Mesendoderm (in vitro differentiated cells): ENCODE data around the gene AGPS.

Source experiments
- DNase-seq: peaks from one replicate; pipeline ENCODE4 v3.0.0; 2013
- H2AK5ac ChIP-seq: 2 replicates; pipeline ENCODE4 v1.6.1; 2013; ENCODE audit warnings: low read length, inconsistent platforms
- H2BK120ac ChIP-seq: 2 replicates; pipeline ENCODE4 v1.6.1; 2013; ENCODE audit warnings: low read depth, mild to moderate bottlenecking, low read length, moderate library complexity, mixed read lengths
- H2BK15ac ChIP-seq: replicated peaks from 2 replicates; pipeline ENCODE4 v1.6.1; 2013; ENCODE audit warnings: low read depth, mild to moderate bottlenecking, moderate library complexity
- H2BK5ac ChIP-seq: 2 replicates; pipeline ENCODE4 v1.6.1; 2013; ENCODE audit warnings: low read length, inconsistent platforms
- H3K18ac ChIP-seq: 2 replicates; pipeline ENCODE4 v1.6.1; 2013; ENCODE audit warnings: mild to moderate bottlenecking, low read length, mixed read lengths
- H3K23ac ChIP-seq: one replicate; pipeline ENCODE4 v1.6.1; 2013; ENCODE audit warnings: low read length
- H3K27ac ChIP-seq: 2 replicates; pipeline ENCODE4 v1.5.1; 2013; ENCODE audit warnings: low read depth, mild to moderate bottlenecking, inconsistent platforms, low read length, moderate library complexity
- H3K27me3 ChIP-seq: 2 replicates; pipeline ENCODE4 v1.6.1; 2013; ENCODE audit warnings: low read length, control low read depth, mild to moderate bottlenecking, inconsistent platforms; ENCODE audit not compliant: insufficient read depth, poor library complexity
- H3K36me3 ChIP-seq: 2 replicates; pipeline ENCODE4 v1.6.1; 2013; ENCODE audit warnings: low read length, inconsistent platforms; ENCODE audit not compliant: control insufficient read depth, insufficient read depth
- H3K4ac ChIP-seq: one replicate; pipeline ENCODE4 v1.6.1; 2013; ENCODE audit warnings: low read depth, mild to moderate bottlenecking, low read length, moderate library complexity
- H3K4me1 ChIP-seq: 2 replicates; pipeline ENCODE4 v1.6.1; 2013; ENCODE audit warnings: low read depth, low read length, inconsistent platforms; ENCODE audit not compliant: control insufficient read depth
- H3K4me2 ChIP-seq: 2 replicates; pipeline ENCODE4 v1.6.1; 2013; ENCODE audit warnings: low read length
- H3K4me3 ChIP-seq: 2 replicates; pipeline ENCODE4 v1.5.1; 2013; ENCODE audit warnings: mild to moderate bottlenecking, low read length
- H3K56ac ChIP-seq: one replicate; pipeline ENCODE4 v1.6.1; 2013; ENCODE audit warnings: low read length
- H3K79me1 ChIP-seq: 2 replicates; pipeline ENCODE4 v1.6.1; 2013; ENCODE audit warnings: low read length, inconsistent platforms
- H3K79me2 ChIP-seq: 2 replicates; pipeline ENCODE4 v1.6.1; 2013; ENCODE audit warnings: mild to moderate bottlenecking, low read length; ENCODE audit not compliant: control insufficient read depth, insufficient read depth
- H3K9ac ChIP-seq: 2 replicates; pipeline ENCODE4 v1.6.1; 2013; ENCODE audit warnings: low read length, inconsistent platforms
- H4K5ac ChIP-seq: one replicate; pipeline ENCODE4 v1.6.1; 2013; ENCODE audit warnings: low read length
- H4K8ac ChIP-seq: one replicate; pipeline ENCODE4 v1.6.1; 2013; ENCODE audit warnings: low read depth, mild to moderate bottlenecking, control low read depth, low read length, moderate library complexity
- WGBS: extraction: QIAGEN DNeasy Blood & Tissue Kit; methylation state at CpG from one replicate; pipeline ENCODE4 v1.1.7; 2013; ENCODE audit warnings: low lambda C conversion rate, missing lambda C conversion rate; ENCODE audit not compliant: insufficient coverage; ENCODE audit errors: extremely low coverage; 5-methylcytosine and 5-hydroxymethylcytosine counted together

The AGPS gene

GRCh38 chr2:177489719-177490301 is 97.2 kb downstream of the AGPS start:
- Histone ChIP-seq H2BK15ac (no peak overlapping the region), H2BK5ac (no peak overlapping the region), H3K4me1 (no peaks in the 10 kb centered on the region), H4K5ac (no peak overlapping the region), H3K79me2 (no peaks in the 10 kb centered on the region), H3K18ac (no peak overlapping the region), H2AK5ac (no peak overlapping the region), H3K27me3 (no peaks in the 10 kb centered on the region), H3K27ac (no peak overlapping the region), H2BK120ac (no peak overlapping the region), H3K23ac (no peak overlapping the region), H3K56ac (no peak overlapping the region), H3K4me2 (no peak overlapping the region), H3K79me1 (no peaks in the 10 kb centered on the region), H3K4me3 (no peak overlapping the region), H3K9ac (no peak overlapping the region), H3K36me3 (no peaks in the 10 kb centered on the region), H4K8ac (no peak overlapping the region), H3K4ac (no peak overlapping the region)
- WGBS = no CpG with 5 or more reads among the region's 2 CpGs
- DNase-seq = peak; percentile 55

- H3K4me1 ChIP-seq = no peaks in the 10 kb centered on the region
- H3K79me1 ChIP-seq = no peaks in the 10 kb centered on the region
- H3K79me2 ChIP-seq = no peaks in the 10 kb centered on the region
- H3K9ac ChIP-seq = no peak overlapping the region
- no peak overlapping the region for H4K5ac ChIP-seq
- H3K27me3 ChIP-seq = no peaks in the 10 kb centered on the region
- H2BK120ac ChIP-seq = no peak overlapping the region
- H3K18ac ChIP-seq = no peak overlapping the region
- no peak overlapping the region for H2BK15ac ChIP-seq
- H3K27ac ChIP-seq = no peak overlapping the region
- no peak overlapping the region for H2BK5ac ChIP-seq
- H4K8ac ChIP-seq = no peak overlapping the region
- no peak overlapping the region for H3K4me3 ChIP-seq
- WGBS = no CpG with 5 or more reads among the region's 2 CpGs
- H3K36me3 ChIP-seq = no peaks in the 10 kb centered on the region
- no peak overlapping the region for H3K4ac ChIP-seq
- no peak for DNase-seq
- no peak overlapping the region for H3K23ac ChIP-seq
- no peak overlapping the region for H3K4me2 ChIP-seq
- no peak overlapping the region for H3K56ac ChIP-seq
- no peak overlapping the region for H2AK5ac ChIP-seq
These were observed 103.4 kb downstream of the AGPS start for GRCh38 chr2:177495945-177496344.

GRCh38 chr2:177496921-177497320 is 104.3 kb downstream of the AGPS start:
- Histone ChIP-seq H2BK120ac (no peak overlapping the region), H3K4me3 (no peak overlapping the region), H4K8ac (no peak overlapping the region), H3K23ac (no peak overlapping the region), H3K9ac (no peak overlapping the region), H3K27me3 (no peaks in the 10 kb centered on the region), H4K5ac (no peak overlapping the region), H2AK5ac (no peak overlapping the region), H3K18ac (no peak overlapping the region), H3K4me2 (no peak overlapping the region), H3K79me2 (no peaks in the 10 kb centered on the region), H2BK15ac (no peak overlapping the region), H3K79me1 (no peaks in the 10 kb centered on the region), H3K4me1 (no peaks in the 10 kb centered on the region), H3K27ac (no peak overlapping the region), H3K4ac (no peak overlapping the region), H3K56ac (no peak overlapping the region), H2BK5ac (no peak overlapping the region), H3K36me3 (no peaks in the 10 kb centered on the region)
- no peak for DNase-seq
- WGBS = no CpG with 5 or more reads among the region's 2 CpGs

GRCh38 chr2:177501186-177501585 is 108.6 kb downstream of the AGPS start:
- H3K23ac ChIP-seq = no peak overlapping the region
- no peak overlapping the region for H2BK5ac ChIP-seq
- no peak overlapping the region for H3K4ac ChIP-seq
- no peaks in the 10 kb centered on the region for H3K4me1 ChIP-seq
- no peaks in the 10 kb centered on the region for H3K79me2 ChIP-seq
- H4K8ac ChIP-seq = no peak overlapping the region
- H2BK15ac ChIP-seq = no peak overlapping the region
- no peak overlapping the region for H3K4me3 ChIP-seq
- H3K27me3 ChIP-seq = no peaks in the 10 kb centered on the region
- WGBS = no CpG with 5 or more reads among the region's 1 CpG
- no peak overlapping the region for H3K9ac ChIP-seq
- no peak overlapping the region for H2BK120ac ChIP-seq
- H2AK5ac ChIP-seq = no peak overlapping the region
- no peaks in the 10 kb centered on the region for H3K36me3 ChIP-seq
- no peak overlapping the region for H3K27ac ChIP-seq
- no peaks in the 10 kb centered on the region for H3K79me1 ChIP-seq
- no peak overlapping the region for H4K5ac ChIP-seq
- H3K56ac ChIP-seq = no peak overlapping the region
- H3K4me2 ChIP-seq = no peak overlapping the region
- no peak for DNase-seq
- no peak overlapping the region for H3K18ac ChIP-seq

- no peak for DNase-seq
- Histone ChIP-seq H4K5ac (no peak overlapping the region), H4K8ac (no peak overlapping the region), H3K79me1 (no peaks in the 10 kb centered on the region), H2BK120ac (no peak overlapping the region), H2BK5ac (no peak overlapping the region), H2BK15ac (no peak overlapping the region), H3K56ac (no peak overlapping the region), H3K4me1 (no peaks in the 10 kb centered on the region), H3K4ac (no peak overlapping the region), H3K23ac (no peak overlapping the region), H3K27me3 (no peaks in the 10 kb centered on the region), H3K9ac (no peak overlapping the region), H3K4me2 (no peak overlapping the region), H2AK5ac (no peak overlapping the region), H3K27ac (no peak overlapping the region), H3K18ac (no peak overlapping the region), H3K4me3 (no peak overlapping the region), H3K79me2 (no peaks in the 10 kb centered on the region), H3K36me3 (no peaks in the 10 kb centered on the region)
These were observed 113.9 kb downstream of the AGPS start for GRCh38 chr2:177506505-177506904.

- Histone ChIP-seq H2BK15ac (no peak overlapping the region), H3K18ac (no peak overlapping the region), H2BK120ac (no peak overlapping the region), H4K8ac (no peak overlapping the region), H3K4ac (no peak overlapping the region), H3K36me3 (no peaks in the 10 kb centered on the region), H3K23ac (no peak overlapping the region), H3K79me2 (no peaks in the 10 kb centered on the region), H3K56ac (no peak overlapping the region), H3K9ac (no peak overlapping the region), H3K4me1 (no peaks in the 10 kb centered on the region), H2AK5ac (no peak overlapping the region), H2BK5ac (no peak overlapping the region), H3K27ac (no peak overlapping the region), H3K79me1 (no peaks in the 10 kb centered on the region), H3K27me3 (no peaks in the 10 kb centered on the region), H3K4me2 (no peak overlapping the region), H4K5ac (no peak overlapping the region), H3K4me3 (no peak overlapping the region)
- no CpG with 5 or more reads among the region's 2 CpGs for WGBS
- no peak for DNase-seq
These were observed 114.4 kb downstream of the AGPS start for GRCh38 chr2:177506998-177507397.
